PC-3 (cell line): ENCODE measurements around the gene SNAPC2. TPM values are rescaled to one million over a fixed set of nuclear protein-coding genes. Genes with fewer than 3 reads are reported as not detected.

ENCODE experiments used
- ATAC-seq: fragments of 200-7000 bp; cut with Tn5 transposase; 2 replicates; pipeline ENCODE4 v1.9.1; 2020; ENCODE audit warnings: mild to moderate bottlenecking, moderate library complexity
- BruUV-seq: library from RNA; stranded (reverse); fragments of 400-500 nt; replicated peaks from 2 replicates; lab custom pipeline; 2021; lab: Mats Ljungman, UMichigan
- CTCF ChIA-PET: fragments of 300-600 bp; sonication (Branson Sonifier 250); formaldehyde crosslinking; loops from one replicate; lab custom pipeline; 2022; ENCODE audit warnings: antibody characterized with exemption; lab: Charles Lee
- POLR2A ChIA-PET: fragments of 300-600 bp; sonication (Branson Sonifier 250); formaldehyde crosslinking; loops from one replicate; lab custom pipeline; 2022; ENCODE audit warnings: antibody characterized with exemption; ENCODE audit not compliant: unreplicated experiment; lab: Charles Lee
- DNase-seq: peaks from one replicate; pipeline ENCODE4 v3.0.0-alpha.2; 2015
- H2AFZ ChIP-seq: fragments of 300-600 bp; sonication (generic); 2 replicates; pipeline ENCODE4 v1.6.0; 2016; ENCODE audit warnings: antibody characterized with exemption, low read length
- H3F3A ChIP-seq: fragments of 300-600 bp; sonication (generic); one replicate; pipeline ENCODE4 v1.6.0; 2017; ENCODE audit warnings: antibody characterized with exemption, low read length, control low read depth, mild to moderate bottlenecking; ENCODE audit not compliant: unreplicated experiment
- H3K27ac ChIP-seq: fragments of 300-600 bp; sonication (generic); 2 replicates; pipeline ENCODE4 v1.5.1; 2016; ENCODE audit warnings: mild to moderate bottlenecking, low read length
- H3K27me3 ChIP-seq: fragments of 300-600 bp; sonication (generic); 2 replicates; pipeline ENCODE4 v1.6.1; 2016; ENCODE audit warnings: low read length, mixed read lengths
- H3K36me3 ChIP-seq: fragments of 300-600 bp; sonication (generic); 2 replicates; pipeline ENCODE4 v1.6.1; 2016; ENCODE audit warnings: low read depth, mixed run types, low read length, mixed read lengths
- H3K4me1 ChIP-seq: fragments of 300-600 bp; sonication (generic); 2 replicates; pipeline ENCODE4 v1.5.1; 2016; ENCODE audit warnings: low read length; ENCODE audit not compliant: insufficient read depth
- H3K4me2 ChIP-seq: fragments of 300-600 bp; sonication (generic); 2 replicates; pipeline ENCODE4 v1.6.0; 2016; ENCODE audit warnings: low read length
- H3K4me3 ChIP-seq: fragments of 300-600 bp; sonication (generic); 2 replicates; pipeline ENCODE4 v1.5.1; 2016; ENCODE audit warnings: mild to moderate bottlenecking, low read length, mixed read lengths
- H3K79me2 ChIP-seq: fragments of 300-600 bp; sonication (generic); 2 replicates; pipeline ENCODE4 v1.6.1; 2017; ENCODE audit warnings: low read length, mixed read lengths
- H3K9ac ChIP-seq: fragments of 300-600 bp; sonication (generic); 2 replicates; pipeline ENCODE4 v1.6.0; 2016; ENCODE audit warnings: mild to moderate bottlenecking, low read length
- H3K9me2 ChIP-seq: fragments of 300-600 bp; sonication (generic); replicated peaks from 2 replicates; pipeline ENCODE4 v1.6.1; 2016; ENCODE audit warnings: mixed run types, low read length, mixed read lengths
- H3K9me3 ChIP-seq: fragments of 300-600 bp; sonication (generic); 2 replicates; pipeline ENCODE4 v1.6.1; 2016; ENCODE audit warnings: low read length, mixed read lengths
- H4K20me1 ChIP-seq: fragments of 300-600 bp; sonication (generic); 2 replicates; pipeline ENCODE4 v1.6.1; 2016; ENCODE audit warnings: low read length, mixed read lengths
- CTCF ChIP-seq: fragments of 300-600 bp; sonication (generic); conservative IDR thresholded peaks from 2 replicates; pipeline ENCODE4 v1.5.1; 2017; ENCODE audit warnings: antibody characterized with exemption, low read depth, mild to moderate bottlenecking, low read length
- EZH2 ChIP-seq: fragments of 300-600 bp; sonication (generic); IDR thresholded peaks from one replicate; pipeline ENCODE4 v1.6.1; 2017; ENCODE audit warnings: antibody characterized with exemption, mild to moderate bottlenecking, low read length; ENCODE audit not compliant: unreplicated experiment
- EZH2phosphoT487 ChIP-seq: fragments of 300-600 bp; sonication (generic); IDR thresholded peaks from 2 replicates; pipeline ENCODE4 v1.6.1; 2018; ENCODE audit warnings: mild to moderate bottlenecking, antibody characterized with exemption, low read length, borderline replicate concordance
- intact Hi-C: fragments of 100-400 bp; cut with micrococcal nuclease; formaldehyde crosslinking; loops from 2 replicates; pipeline ENCODE4 v1.9.0; 2023
- total RNA-seq: library from RNA; depleted of rRNA; stranded (reverse); fragments of >200 nt; gene quantifications from 2 replicates; pipeline ENCODE4 v1.2.3, GENCODE V29; 2014

The SNAPC2 gene
- total RNA-seq, 1 experiment from 2014 or later, result 40.1 TPM

GRCh38 chr19:7874897-7875273 lies 45.3 kb upstream of the SNAPC2 start:
- POLR2A ChIA-PET, result interaction anchor here (0.6 kb wide), 1 partner anchor 16 kb away, joined by 5 read pairs; no protein-coding TSS in a partner anchor
- BruUV-seq, result no TSS peak
- Histone ChIP-seq H3K27ac (no peak overlapping the region), H2AFZ (peak overlapping the region; percentile 80), H3K4me1 (peaks cover 20% of the 10 kb centered on the region), H3K9ac (no peak overlapping the region), H3K9me3 (no peaks in the 10 kb centered on the region), H3K4me2 (peak overlapping the region; percentile 89), H3K9me2 (no peaks in the 10 kb centered on the region), H3K4me3 (peak overlapping the region; percentile 69), H3K27me3 (no peaks in the 10 kb centered on the region), H4K20me1 (no peaks in the 10 kb centered on the region), H3F3A (peaks cover 10% of the 10 kb centered on the region), H3K79me2 (no peaks in the 10 kb centered on the region), H3K36me3 (no peaks in the 10 kb centered on the region)
- ATAC-seq (no peak), DNase-seq (no peak)
- TF ChIP-seq CTCF, result no peak
- TF ChIP-seq EZH2phosphoT487, result no peak
- no peak for TF ChIP-seq EZH2
- CTCF ChIA-PET, result no interaction called here
- intact Hi-C loops, result no loop called here

GRCh38 chr19:7877249-7877836 lies 42.8 kb upstream of the SNAPC2 start:
- DNase-seq, result no peak
- no peak for ATAC-seq
- Histone ChIP-seq H3K79me2 (no peaks in the 10 kb centered on the region), H2AFZ (no peak overlapping the region), H3K4me1 (peaks cover 7% of the 10 kb centered on the region; the same call in 1 of the 2 replicates), H3K36me3 (no peaks in the 10 kb centered on the region), H3K27me3 (no peaks in the 10 kb centered on the region), H3K9ac (no peak overlapping the region), H3K27ac (no peak overlapping the region), H4K20me1 (no peaks in the 10 kb centered on the region), H3K4me3 (no peak overlapping the region), H3K4me2 (no peak overlapping the region), H3F3A (no peaks in the 10 kb centered on the region), H3K9me3 (no peaks in the 10 kb centered on the region), H3K9me2 (no peaks in the 10 kb centered on the region)
- ChIA-PET POLR2A (no interaction called here), CTCF (no interaction called here)
- intact Hi-C loops, result no loop called here
- no TSS peak for BruUV-seq
- TF ChIP-seq EZH2 (no peak), CTCF (no peak), EZH2phosphoT487 (no peak)

- H3K9ac ChIP-seq, result no peak overlapping the region
- DNase-seq, result no peak
- H3K4me3 ChIP-seq, result no peak overlapping the region
- no peaks in the 10 kb centered on the region for H3F3A ChIP-seq
- no peak for ATAC-seq
- ChIA-PET POLR2A (no interaction called here), CTCF (no interaction called here)
- intact Hi-C loops, result no loop called here
- H3K27ac ChIP-seq, result no peak overlapping the region
- no peak overlapping the region for H2AFZ ChIP-seq
- no peak overlapping the region for H3K4me2 ChIP-seq
- TF ChIP-seq EZH2phosphoT487 (no peak), EZH2 (no peak), CTCF (no peak)
- H3K4me1 ChIP-seq, result no peaks in the 10 kb centered on the region
- BruUV-seq, result no TSS peak
- no peaks in the 10 kb centered on the region for H3K27me3 ChIP-seq
- no peaks in the 10 kb centered on the region for H3K9me3 ChIP-seq
- no peaks in the 10 kb centered on the region for H3K36me3 ChIP-seq
- no peaks in the 10 kb centered on the region for H3K79me2 ChIP-seq
- no peaks in the 10 kb centered on the region for H3K9me2 ChIP-seq
- H4K20me1 ChIP-seq, result no peaks in the 10 kb centered on the region
These were observed 40.9 kb upstream of the SNAPC2 start for GRCh38 chr19:7879111-7879807.
